H9 (cell line): Measurements from ENCODE around the gene TM9SF3. TPM values are rescaled to one million over a fixed set of nuclear protein-coding genes. Genes with fewer than 3 reads are reported as not detected.

ENCODE experiments used
- DNase-seq: peaks from one replicate; pipeline ENCODE4 v3.0.0-alpha.2; 2017
- H2AFZ ChIP-seq: one replicate; pipeline ENCODE4 v1.6.1; 2013; ENCODE audit warnings: mild to moderate bottlenecking, low read length, control low read depth, moderate library complexity
- H2AK5ac ChIP-seq: 2 replicates; pipeline ENCODE4 v1.6.1; 2013; ENCODE audit warnings: low read length, control low read depth, mixed read lengths; ENCODE audit not compliant: insufficient read length
- H2BK120ac ChIP-seq: one replicate; pipeline ENCODE4 v1.6.1; 2013; ENCODE audit warnings: low read depth, mild to moderate bottlenecking, low read length, control low read depth, inconsistent platforms; ENCODE audit not compliant: poor library complexity, severe bottlenecking
- H2BK12ac ChIP-seq: 2 replicates; pipeline ENCODE4 v1.6.1; 2013; ENCODE audit warnings: low read length, control low read depth, mixed read lengths, low read depth; ENCODE audit not compliant: insufficient read length
- H2BK15ac ChIP-seq: 2 replicates; pipeline ENCODE4 v1.6.1; 2013; ENCODE audit warnings: low read depth, low read length, control low read depth
- H2BK20ac ChIP-seq: one replicate; pipeline ENCODE4 v1.6.1; 2013; ENCODE audit warnings: low read depth, mild to moderate bottlenecking, low read length, control low read depth, inconsistent platforms; ENCODE audit not compliant: poor library complexity, severe bottlenecking
- H2BK5ac ChIP-seq: 2 replicates; pipeline ENCODE4 v1.6.1; 2013; ENCODE audit warnings: low read length, control low read depth, mixed read lengths; ENCODE audit not compliant: insufficient read length
- H3K14ac ChIP-seq: 2 replicates; pipeline ENCODE4 v1.6.1; 2013; ENCODE audit warnings: low read length, control low read depth; ENCODE audit not compliant: insufficient read depth
- H3K18ac ChIP-seq: 2 replicates; pipeline ENCODE4 v1.6.1; 2013; ENCODE audit warnings: low read depth, mild to moderate bottlenecking, mixed read lengths, low read length, control low read depth; ENCODE audit not compliant: insufficient read length
- H3K23ac ChIP-seq: 2 replicates; pipeline ENCODE4 v1.6.1; 2013; ENCODE audit warnings: low read length, control low read depth, mixed read lengths, low read depth; ENCODE audit not compliant: insufficient read length
- H3K23me2 ChIP-seq: 2 replicates; pipeline ENCODE4 v1.6.1; 2013; ENCODE audit warnings: low read depth, mild to moderate bottlenecking, mixed read lengths, low read length, control low read depth; ENCODE audit not compliant: insufficient read length, poor library complexity, severe bottlenecking
- H3K27ac ChIP-seq: 2 replicates; pipeline ENCODE4 v1.5.1; 2013; ENCODE audit warnings: low read length, control low read depth, mixed read lengths, low read depth; ENCODE audit not compliant: insufficient read length
- H3K27me3 ChIP-seq: 2 replicates; pipeline ENCODE4 v1.6.1; 2013; ENCODE audit warnings: low read length, control low read depth, inconsistent platforms; ENCODE audit not compliant: insufficient read depth
- H3K4ac ChIP-seq: 2 replicates; pipeline ENCODE4 v1.6.1; 2013; ENCODE audit warnings: low read depth, mild to moderate bottlenecking, control low read depth, inconsistent platforms, low read length, moderate library complexity
- H3K4me1 ChIP-seq: 2 replicates; pipeline ENCODE4 v1.6.1; 2013; ENCODE audit warnings: low read length, control low read depth, inconsistent platforms; ENCODE audit not compliant: insufficient read depth
- H3K4me2 ChIP-seq: 2 replicates; pipeline ENCODE4 v1.6.1; 2013; ENCODE audit warnings: low read length, control low read depth, mixed read lengths; ENCODE audit not compliant: insufficient read length, insufficient read depth
- H3K56ac ChIP-seq: 2 replicates; pipeline ENCODE4 v1.6.1; 2013; ENCODE audit warnings: low read depth, mild to moderate bottlenecking, mixed read lengths, low read length, control low read depth; ENCODE audit not compliant: insufficient read length
- H3K79me1 ChIP-seq: 2 replicates; pipeline ENCODE4 v1.6.1; 2013; ENCODE audit warnings: low read depth, mild to moderate bottlenecking, moderate library complexity, low read length, control low read depth, inconsistent platforms; ENCODE audit not compliant: insufficient read depth, poor library complexity, severe bottlenecking
- H3K79me2 ChIP-seq: 2 replicates; pipeline ENCODE4 v1.6.1; 2013; ENCODE audit warnings: low read length, control low read depth, inconsistent platforms; ENCODE audit not compliant: insufficient read depth
- H3K9ac ChIP-seq: 2 replicates; pipeline ENCODE4 v1.6.1; 2013; ENCODE audit warnings: low read length, control low read depth, mixed read lengths; ENCODE audit not compliant: insufficient read length; ENCODE audit errors: extremely low read depth
- H3K9me3 ChIP-seq: one replicate; pipeline ENCODE4 v1.6.1; 2013; ENCODE audit warnings: low read depth, low read length, inconsistent platforms; ENCODE audit not compliant: control insufficient read depth
- H3T11ph ChIP-seq: one replicate; pipeline ENCODE4 v1.6.1; 2013; ENCODE audit warnings: mild to moderate bottlenecking, low read length, control low read depth, inconsistent platforms
- H4K20me1 ChIP-seq: one replicate; pipeline ENCODE4 v1.6.1; 2013; ENCODE audit not compliant: control insufficient read depth, insufficient read length, insufficient read depth
- H4K5ac ChIP-seq: 2 replicates; pipeline ENCODE4 v1.6.1; 2013; ENCODE audit warnings: low read depth, mild to moderate bottlenecking, mixed read lengths, low read length, control low read depth; ENCODE audit not compliant: insufficient read length
- H4K8ac ChIP-seq: replicated peaks from 2 replicates; pipeline ENCODE4 v1.6.1; 2013; ENCODE audit warnings: low read length, control low read depth, mixed read lengths, low read depth; ENCODE audit not compliant: insufficient read length
- H4K91ac ChIP-seq: 2 replicates; pipeline ENCODE4 v1.6.1; 2013; ENCODE audit warnings: low read depth, mild to moderate bottlenecking, moderate library complexity, mixed read lengths, low read length, control low read depth; ENCODE audit not compliant: insufficient read length
- H3K27ac Mint-ChIP-seq, 3 experiments: 2 replicates in 2 of 3; 3 replicates in 1 of 3; pipeline ENCODE4 v1.8.0; 2020 to 2021; ENCODE audit warnings: mixed read lengths in 3 of 3, mild to moderate bottlenecking in 1 of 3, moderate library complexity in 1 of 3
- H3K27me3 Mint-ChIP-seq: 2 replicates; pipeline ENCODE4 v1.8.0; 2021; ENCODE audit warnings: low read depth, mild to moderate bottlenecking, moderate library complexity, mixed read lengths
- H3K36me3 Mint-ChIP-seq, 3 experiments: 2 replicates in 2 of 3; 3 replicates in 1 of 3; pipeline ENCODE4 v1.8.0; 2020 to 2021; ENCODE audit warnings: low read depth in 3 of 3, mixed read lengths in 3 of 3; ENCODE audit not compliant: insufficient read depth in 1 of 3
- H3K4me1 Mint-ChIP-seq, 2 experiments: 2 replicates each; pipeline ENCODE4 v1.8.0; 2020; ENCODE audit warnings: mixed read lengths in 2 of 2
- H3K4me3 Mint-ChIP-seq, 2 experiments: 2 replicates in 1 of 2; 3 replicates in 1 of 2; pipeline ENCODE4 v1.8.0; 2020 to 2021; ENCODE audit warnings: mild to moderate bottlenecking in 2 of 2, mixed read lengths in 2 of 2, moderate library complexity in 1 of 2
- H3K9me3 Mint-ChIP-seq, 2 experiments: 2 replicates in 1 of 2; 3 replicates in 1 of 2; pipeline ENCODE4 v1.8.0; 2020; ENCODE audit warnings: mild to moderate bottlenecking in 2 of 2, mixed read lengths in 2 of 2, moderate library complexity in 1 of 2
- WGBS: extraction: QIAGEN DNeasy Blood & Tissue Kit; methylation state at CpG from one replicate; pipeline ENCODE4 v1.1.7; 2013; ENCODE audit warnings: missing lambda C conversion rate, low lambda C conversion rate, mixed read lengths; ENCODE audit not compliant: insufficient read length; ENCODE audit errors: extremely low coverage; 5-methylcytosine and 5-hydroxymethylcytosine counted together
- total RNA-seq: library from RNA; stranded (reverse); gene quantifications from 2 replicates; pipeline ENCODE4 v1.2.1, GENCODE V29; 2021
- TF ChIP-seq, protein P1 (sequence below): fragments of 200-600 bp; sonication (generic); conservative IDR thresholded peaks from 3 replicates; pipeline ENCODE4 v1.8.0; 2021; ENCODE audit warnings: antibody characterized with exemption, mild to moderate bottlenecking

Gene TM9SF3
- total RNA-seq, 1 experiment from 2014 or later: 120 TPM

DNA sequence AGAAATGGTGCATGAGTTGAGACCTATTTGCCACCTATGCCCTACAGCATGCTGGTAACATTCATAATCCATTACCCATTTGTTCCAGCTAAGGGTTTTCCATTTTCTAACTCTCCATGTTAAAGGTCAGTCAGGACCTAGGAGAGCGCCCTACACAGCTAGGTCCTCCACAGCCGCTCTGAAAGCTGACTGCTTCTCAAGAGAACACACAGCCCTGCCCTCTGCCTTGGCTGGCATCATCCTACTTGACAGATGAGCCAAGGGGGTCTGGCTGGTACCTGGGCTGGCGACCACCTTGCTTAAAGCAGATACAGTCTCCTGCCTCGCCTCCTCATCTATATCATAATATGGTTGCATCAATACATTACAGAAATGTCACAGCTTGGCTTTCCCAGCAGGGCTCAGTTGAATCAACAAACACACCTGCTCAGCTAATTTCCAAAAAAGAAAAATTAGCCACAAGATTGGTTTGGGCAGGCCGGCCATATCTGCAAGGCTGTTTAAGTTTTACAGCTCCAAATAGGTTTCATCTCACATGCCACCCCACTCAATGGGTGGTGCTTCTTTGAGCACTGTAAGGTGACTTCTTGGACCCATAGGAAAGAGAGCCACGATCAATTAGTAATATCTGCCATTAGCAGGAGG lies 90.4 kb downstream of the TM9SF3 start:
- no peak overlapping the region for H2BK120ac ChIP-seq
- H3K9me3 ChIP-seq: no peaks in the 10 kb centered on the region
- no peak overlapping the region for H4K8ac ChIP-seq
- no CpG with 5 or more reads among the region's 6 CpGs for WGBS
- no peaks in the 10 kb centered on the region for H3K79me2 ChIP-seq
- H3K4me2 ChIP-seq: no peak overlapping the region
- H3K27ac ChIP-seq: no peak overlapping the region
- no peak overlapping the region for H2BK12ac ChIP-seq
- H3K23me2 ChIP-seq: no peaks in the 10 kb centered on the region
- peaks cover 4 to 6% of the 10 kb centered on the region in 2 experiments for H3K4me1 Mint-ChIP-seq
- peak; percentile 44 for DNase-seq
- no peak overlapping the region for H4K91ac ChIP-seq
- no peaks in the 10 kb centered on the region for H4K20me1 ChIP-seq
- H3K18ac ChIP-seq: no peak overlapping the region
- no peak overlapping the region for H3K56ac ChIP-seq
- no peak overlapping the region for H3K4me3 Mint-ChIP-seq
- H3T11ph ChIP-seq: no peak overlapping the region
- H3K4ac ChIP-seq: no peak overlapping the region
- H2AFZ ChIP-seq: no peak overlapping the region
- H3K9me3 Mint-ChIP-seq: no peaks in the 10 kb centered on the region
- no peak overlapping the region for H2AK5ac ChIP-seq
- H2BK5ac ChIP-seq: no peak overlapping the region
- H3K36me3 Mint-ChIP-seq: no peaks in the 10 kb centered on the region; a peak in 1 of 7 replicates
- H3K27me3 Mint-ChIP-seq: peaks cover 8% of the 10 kb centered on the region
- no peak overlapping the region for H3K14ac ChIP-seq
- H3K23ac ChIP-seq: no peak overlapping the region
- no peak overlapping the region for H4K5ac ChIP-seq
- H3K27me3 ChIP-seq: no peaks in the 10 kb centered on the region
- no peak overlapping the region for H3K9ac ChIP-seq
- H3K79me1 ChIP-seq: no peaks in the 10 kb centered on the region
- no peaks in the 10 kb centered on the region for H3K4me1 ChIP-seq
- H2BK20ac ChIP-seq: no peak overlapping the region
- TF ChIP-seq, protein P1, sequence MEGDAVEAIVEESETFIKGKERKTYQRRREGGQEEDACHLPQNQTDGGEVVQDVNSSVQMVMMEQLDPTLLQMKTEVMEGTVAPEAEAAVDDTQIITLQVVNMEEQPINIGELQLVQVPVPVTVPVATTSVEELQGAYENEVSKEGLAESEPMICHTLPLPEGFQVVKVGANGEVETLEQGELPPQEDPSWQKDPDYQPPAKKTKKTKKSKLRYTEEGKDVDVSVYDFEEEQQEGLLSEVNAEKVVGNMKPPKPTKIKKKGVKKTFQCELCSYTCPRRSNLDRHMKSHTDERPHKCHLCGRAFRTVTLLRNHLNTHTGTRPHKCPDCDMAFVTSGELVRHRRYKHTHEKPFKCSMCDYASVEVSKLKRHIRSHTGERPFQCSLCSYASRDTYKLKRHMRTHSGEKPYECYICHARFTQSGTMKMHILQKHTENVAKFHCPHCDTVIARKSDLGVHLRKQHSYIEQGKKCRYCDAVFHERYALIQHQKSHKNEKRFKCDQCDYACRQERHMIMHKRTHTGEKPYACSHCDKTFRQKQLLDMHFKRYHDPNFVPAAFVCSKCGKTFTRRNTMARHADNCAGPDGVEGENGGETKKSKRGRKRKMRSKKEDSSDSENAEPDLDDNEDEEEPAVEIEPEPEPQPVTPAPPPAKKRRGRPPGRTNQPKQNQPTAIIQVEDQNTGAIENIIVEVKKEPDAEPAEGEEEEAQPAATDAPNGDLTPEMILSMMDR: no peak
- no peak overlapping the region for H2BK15ac ChIP-seq
- H3K27ac Mint-ChIP-seq: no peak overlapping the region
